Karpas-422 (cell line): Measurements from ENCODE around the gene SAMD4B. TPM values are rescaled to one million over a fixed set of nuclear protein-coding genes. Genes with fewer than 3 reads are reported as not detected.

Experiments
- DNase-seq: peaks from one replicate; pipeline ENCODE4 v3.0.0-alpha.2; 2015
- H2AFZ ChIP-seq: fragments of 200-600 bp; sonication (generic); 2 replicates; pipeline ENCODE4 v1.6.1; 2014; ENCODE audit warnings: antibody characterized with exemption, low read length, mixed read lengths
- H3K27ac ChIP-seq: fragments of 200-600 bp; sonication (generic); 2 replicates; pipeline ENCODE4 v1.5.1; 2014; ENCODE audit warnings: mild to moderate bottlenecking, low read length, moderate library complexity
- H3K27me3 ChIP-seq: fragments of 200-600 bp; sonication (generic); 2 replicates; pipeline ENCODE4 v1.6.1; 2014; ENCODE audit warnings: low read length, mixed read lengths
- H3K36me3 ChIP-seq: fragments of 200-600 bp; sonication (generic); 2 replicates; pipeline ENCODE4 v1.6.1; 2014; ENCODE audit warnings: low read length, mixed read lengths; ENCODE audit not compliant: insufficient read depth
- H3K4me1 ChIP-seq: fragments of 200-600 bp; sonication (generic); 2 replicates; pipeline ENCODE4 v1.6.1; 2014; ENCODE audit warnings: mild to moderate bottlenecking, low read length, mixed read lengths
- H3K4me2 ChIP-seq: fragments of 200-600 bp; sonication (generic); 2 replicates; pipeline ENCODE4 v1.6.1; 2014; ENCODE audit warnings: low read length, low read depth, mild to moderate bottlenecking; ENCODE audit not compliant: poor library complexity, severe bottlenecking
- H3K4me3 ChIP-seq: fragments of 200-600 bp; sonication (generic); 2 replicates; pipeline ENCODE4 v1.5.1; 2014; ENCODE audit warnings: mild to moderate bottlenecking, antibody characterized with exemption, low read length, mixed read lengths
- H3K79me2 ChIP-seq: fragments of 200-600 bp; sonication (generic); 2 replicates; pipeline ENCODE4 v1.6.1; 2014; ENCODE audit warnings: mild to moderate bottlenecking, low read length, mixed read lengths
- H3K9ac ChIP-seq: fragments of 200-600 bp; sonication (generic); 2 replicates; pipeline ENCODE4 v1.6.0; 2014; ENCODE audit warnings: low read length
- H3K9me2 ChIP-seq: fragments of 200-600 bp; sonication (generic), shearing (Covaris generic); replicated peaks from 2 replicates; pipeline ENCODE4 v1.6.0; 2014; ENCODE audit warnings: mild to moderate bottlenecking, low read length, moderate library complexity; ENCODE audit not compliant: insufficient read depth
- H3K9me3 ChIP-seq: fragments of 300-700, 200-600 bp; sonication (generic); 2 replicates; pipeline ENCODE4 v1.6.1; 2014; ENCODE audit warnings: low read length, mixed read lengths
- H4K20me1 ChIP-seq: fragments of 200-600 bp; sonication (generic); 2 replicates; pipeline ENCODE4 v1.6.1; 2014; ENCODE audit warnings: mild to moderate bottlenecking, antibody characterized with exemption, low read length, low read depth; ENCODE audit not compliant: insufficient read depth
- total RNA-seq: library from RNA; depleted of rRNA; stranded (reverse); fragments of >200 nt; shearing (Covaris generic); gene quantifications from 2 replicates; pipeline ENCODE4 v1.2.3, GENCODE V29; 2014; ENCODE audit warnings: low replicate concordance

The SAMD4B gene
- total RNA-seq, 1 experiment from 2014 or later, result 50.9 TPM

GRCh38 chr19:39350156-39350555 is 7.9 kb downstream of the SAMD4B start:
- Histone ChIP-seq H3K4me3 (no peak overlapping the region), H3K4me2 (no peak overlapping the region), H3K27me3 (no peaks in the 10 kb centered on the region), H3K9ac (no peak overlapping the region), H3K79me2 (peaks cover 60% of the 10 kb centered on the region), H3K9me2 (no peaks in the 10 kb centered on the region), H2AFZ (no peak overlapping the region), H3K27ac (no peak overlapping the region), H3K9me3 (no peaks in the 10 kb centered on the region), H3K4me1 (peaks cover 13% of the 10 kb centered on the region), H4K20me1 (no peaks in the 10 kb centered on the region), H3K36me3 (peaks cover 25% of the 10 kb centered on the region; the same call in 1 of the 2 replicates)
- DNase-seq, result no peak

- Histone ChIP-seq H3K9ac (no peak overlapping the region), H4K20me1 (no peaks in the 10 kb centered on the region), H3K4me3 (no peak overlapping the region), H3K27me3 (no peaks in the 10 kb centered on the region), H3K79me2 (peaks cover 45% of the 10 kb centered on the region), H3K9me2 (no peaks in the 10 kb centered on the region), H3K9me3 (no peaks in the 10 kb centered on the region), H3K27ac (no peak overlapping the region), H3K36me3 (peaks cover 34% of the 10 kb centered on the region; the same call in 1 of the 2 replicates), H3K4me2 (no peak overlapping the region), H3K4me1 (no peaks in the 10 kb centered on the region), H2AFZ (no peak overlapping the region)
- DNase-seq, result peak; percentile 55
These were observed 9.4 kb downstream of the SAMD4B start for GRCh38 chr19:39351537-39352064.

GRCh38 chr19:39352381-39353255 is 10.4 kb downstream of the SAMD4B start:
- Histone ChIP-seq H3K4me2 (no peak overlapping the region), H3K4me1 (no peaks in the 10 kb centered on the region), H3K9me2 (no peaks in the 10 kb centered on the region), H3K36me3 (peaks cover 42% of the 10 kb centered on the region; the same call in 1 of the 2 replicates), H2AFZ (no peak overlapping the region), H3K9me3 (no peaks in the 10 kb centered on the region), H3K27me3 (no peaks in the 10 kb centered on the region), H3K27ac (no peak overlapping the region), H4K20me1 (no peaks in the 10 kb centered on the region), H3K79me2 (peaks cover 35% of the 10 kb centered on the region), H3K4me3 (no peak overlapping the region), H3K9ac (no peak overlapping the region)
- no peak for DNase-seq

GRCh38 chr19:39355253-39355652 is 13.0 kb downstream of the SAMD4B start:
- Histone ChIP-seq H3K4me2 (no peak overlapping the region), H3K36me3 (peaks cover 54% of the 10 kb centered on the region; the same call in 1 of the 2 replicates), H2AFZ (no peak overlapping the region), H3K9me2 (no peaks in the 10 kb centered on the region), H3K9ac (no peak overlapping the region), H4K20me1 (no peaks in the 10 kb centered on the region), H3K4me1 (no peaks in the 10 kb centered on the region), H3K27ac (no peak overlapping the region), H3K79me2 (peaks cover 15% of the 10 kb centered on the region), H3K27me3 (no peaks in the 10 kb centered on the region), H3K4me3 (no peak overlapping the region), H3K9me3 (no peaks in the 10 kb centered on the region)
- no peak for DNase-seq

- no peaks in the 10 kb centered on the region for H3K9me3 ChIP-seq
- H4K20me1 ChIP-seq, result 0 out of 2 replicates have a peak, but pooled peaks cover 4% of the 10 kb centered on the region
- no peak for DNase-seq
- H3K36me3 ChIP-seq, result peaks cover 57% of the 10 kb centered on the region; the same call in 1 of the 2 replicates
- no peak overlapping the region for H3K4me3 ChIP-seq
- no peak overlapping the region for H2AFZ ChIP-seq
- peaks cover 21% of the 10 kb centered on the region for H3K79me2 ChIP-seq
- no peak overlapping the region for H3K27ac ChIP-seq
- H3K9me2 ChIP-seq, result no peaks in the 10 kb centered on the region
- H3K27me3 ChIP-seq, result no peaks in the 10 kb centered on the region
- no peak overlapping the region for H3K9ac ChIP-seq
- no peaks in the 10 kb centered on the region for H3K4me1 ChIP-seq
- no peak overlapping the region for H3K4me2 ChIP-seq
These were observed 13.9 kb downstream of the SAMD4B start for GRCh38 chr19:39356073-39356472.

GRCh38 chr19:39356647-39357046 is 14.4 kb downstream of the SAMD4B start:
- H3K4me1 ChIP-seq, result no peaks in the 10 kb centered on the region
- no peak overlapping the region for H3K4me3 ChIP-seq
- peaks cover 51% of the 10 kb centered on the region; the same call in 1 of the 2 replicates for H3K36me3 ChIP-seq
- H3K27me3 ChIP-seq, result no peaks in the 10 kb centered on the region
- H3K9ac ChIP-seq, result no peak overlapping the region
- H3K4me2 ChIP-seq, result no peak overlapping the region
- no peak for DNase-seq
- peaks cover 16% of the 10 kb centered on the region for H3K79me2 ChIP-seq
- no peak overlapping the region for H2AFZ ChIP-seq
- no peaks in the 10 kb centered on the region for H3K9me3 ChIP-seq
- no peaks in the 10 kb centered on the region for H3K9me2 ChIP-seq
- H4K20me1 ChIP-seq, result 0 out of 2 replicates have a peak, but pooled peaks cover 4% of the 10 kb centered on the region
- H3K27ac ChIP-seq, result no peak overlapping the region

- no peak overlapping the region for H3K27ac ChIP-seq
- peaks cover 4% of the 10 kb centered on the region; the same call in 1 of the 2 replicates for H4K20me1 ChIP-seq
- no peaks in the 10 kb centered on the region for H3K9me3 ChIP-seq
- H3K79me2 ChIP-seq, result peaks cover 7% of the 10 kb centered on the region
- peaks cover 40% of the 10 kb centered on the region; the same call in 1 of the 2 replicates for H3K36me3 ChIP-seq
- no peak overlapping the region for H3K9ac ChIP-seq
- no peak overlapping the region for H2AFZ ChIP-seq
- no peak for DNase-seq
- no peak overlapping the region for H3K4me2 ChIP-seq
- H3K4me1 ChIP-seq, result peaks cover 23% of the 10 kb centered on the region
- no peaks in the 10 kb centered on the region for H3K9me2 ChIP-seq
- no peaks in the 10 kb centered on the region for H3K27me3 ChIP-seq
- no peak overlapping the region for H3K4me3 ChIP-seq
These were observed 16.8 kb downstream of the SAMD4B start for GRCh38 chr19:39359026-39359425.

GRCh38 chr19:39360599-39360998 is 18.4 kb downstream of the SAMD4B start:
- Histone ChIP-seq H3K79me2 (peaks cover 7% of the 10 kb centered on the region), H3K9ac (no peak overlapping the region), H2AFZ (no peak overlapping the region), H3K27ac (no peak overlapping the region), H3K9me3 (no peaks in the 10 kb centered on the region), H3K9me2 (no peaks in the 10 kb centered on the region), H3K27me3 (no peaks in the 10 kb centered on the region), H3K4me1 (peaks cover 24% of the 10 kb centered on the region), H3K36me3 (peaks cover 36% of the 10 kb centered on the region; the same call in 1 of the 2 replicates), H3K4me2 (no peak overlapping the region), H3K4me3 (no peak overlapping the region), H4K20me1 (peaks cover 6% of the 10 kb centered on the region; the same call in 1 of the 2 replicates)
- DNase-seq, result no peak
